GM19395 (cell line): ENCODE results near the gene CD74.

Source experiments
- ATAC-seq: cut with Tn5 transposase; IDR thresholded peaks from one replicate; pipeline ENCODE4 v1.9.1; 2021; ENCODE audit warnings: mild to moderate bottlenecking, moderate library complexity; ENCODE audit not compliant: unreplicated experiment

The CD74 gene

DNA sequence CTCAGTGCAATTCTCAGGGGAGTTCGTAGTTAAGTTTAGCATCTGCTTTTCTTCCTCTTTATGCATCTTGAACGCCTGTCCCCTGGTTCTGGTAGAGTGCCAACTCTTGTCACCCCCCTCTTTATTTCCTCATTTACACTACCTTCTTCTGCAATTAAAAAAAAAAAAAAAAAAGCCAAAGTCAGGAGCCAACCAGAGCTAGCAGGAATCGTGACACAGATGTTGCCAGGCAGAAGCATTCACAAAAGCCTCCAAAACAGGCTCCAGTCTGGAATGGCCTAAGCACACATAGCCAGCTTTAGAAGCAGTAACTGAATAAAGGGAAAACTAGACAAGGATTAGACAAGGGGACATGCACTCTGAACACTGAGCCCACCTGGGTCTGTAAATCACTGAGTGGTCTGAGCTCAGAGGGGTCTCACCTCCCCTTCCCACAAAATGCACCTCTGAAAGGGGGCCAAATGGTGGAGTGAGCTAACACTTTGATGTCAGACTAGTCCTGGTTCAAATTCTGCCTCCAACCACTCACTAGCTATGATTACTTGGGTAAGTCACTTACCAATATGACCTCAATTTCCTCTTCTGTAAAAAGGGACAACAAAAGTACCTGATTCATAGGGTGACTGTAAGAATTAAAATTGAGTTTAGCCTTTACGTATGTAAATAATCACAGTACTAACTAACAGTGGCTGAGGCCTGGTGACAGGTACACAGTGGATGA is 2.0 kb downstream of the CD74 start:
- no peak for ATAC-seq

DNA sequence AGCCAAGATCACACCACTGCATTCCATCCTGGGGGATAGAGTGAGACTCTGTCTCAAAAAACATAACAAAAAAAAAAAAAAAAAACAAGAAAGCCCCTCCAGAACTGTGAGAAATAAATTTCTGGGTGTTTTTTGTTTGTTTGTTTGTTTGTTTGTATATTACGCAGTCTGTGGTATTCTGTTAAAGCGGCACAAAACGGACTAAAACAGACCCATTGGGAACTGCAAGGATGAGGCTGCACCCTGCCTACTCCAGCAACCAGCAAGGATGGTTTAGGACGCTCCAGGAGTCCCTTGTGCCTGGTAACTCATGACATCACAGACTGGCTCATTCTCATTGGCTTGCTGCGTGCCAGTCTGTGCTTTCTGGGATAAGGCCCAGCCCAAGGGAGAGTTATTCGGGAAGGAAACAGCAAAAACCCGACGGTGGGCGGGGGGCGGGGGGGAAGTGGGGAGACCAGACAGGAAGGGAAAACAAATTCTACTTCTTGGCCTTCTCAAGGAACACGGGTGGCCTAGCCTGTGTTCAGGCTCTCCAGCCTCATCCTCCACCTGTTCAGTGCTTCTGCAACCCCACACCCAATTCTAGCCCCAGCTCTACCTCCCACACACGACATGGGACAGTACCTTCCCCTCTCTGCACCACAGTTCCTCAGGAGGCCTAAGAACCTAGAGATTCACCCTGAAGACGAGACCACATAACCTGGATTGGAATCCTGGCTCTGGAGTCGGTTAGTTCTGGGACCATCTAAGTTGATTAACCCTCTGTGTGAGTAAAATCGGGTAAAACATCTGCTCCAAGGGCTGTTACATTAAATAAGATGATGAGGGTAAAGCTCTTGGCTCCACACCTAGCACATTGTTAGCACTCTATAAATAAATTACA is 2.8 kb downstream of the CD74 start:
- ATAC-seq: peak; percentile 30

DNA sequence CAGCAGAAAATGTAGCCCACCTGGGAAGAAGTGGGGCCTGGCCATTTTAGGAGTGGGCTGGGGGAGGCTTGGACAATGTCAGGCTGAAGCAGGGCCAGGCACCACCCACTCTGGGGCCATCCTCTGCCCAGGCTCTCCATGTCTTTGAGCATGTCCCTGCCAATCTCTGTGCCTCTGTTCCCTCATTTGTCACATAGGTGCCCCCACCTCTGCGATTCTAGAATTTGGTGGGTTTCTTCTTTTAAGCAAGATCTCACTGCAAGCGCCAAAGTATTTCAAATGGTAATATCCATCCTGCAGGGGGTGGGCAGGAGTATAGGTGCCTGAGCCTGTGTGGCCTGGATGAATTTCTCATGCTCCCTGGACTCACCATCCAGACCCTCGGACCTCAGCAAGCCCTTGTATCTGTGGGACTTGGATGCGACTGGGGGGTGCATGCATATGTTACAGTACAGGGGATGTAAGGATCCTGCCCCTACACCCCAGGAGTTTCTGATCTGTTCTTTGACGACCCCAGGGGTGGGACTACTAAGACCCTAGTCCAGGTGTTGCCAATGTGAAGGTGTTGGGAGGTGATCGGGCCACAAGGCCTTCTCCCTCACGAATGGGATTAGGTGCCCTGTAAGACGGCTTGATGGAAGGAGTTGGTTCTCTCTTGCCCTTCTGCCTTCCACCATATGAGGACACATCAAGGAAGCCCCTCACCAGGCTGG is 4.3 kb downstream of the CD74 start:
- no peak for ATAC-seq

DNA sequence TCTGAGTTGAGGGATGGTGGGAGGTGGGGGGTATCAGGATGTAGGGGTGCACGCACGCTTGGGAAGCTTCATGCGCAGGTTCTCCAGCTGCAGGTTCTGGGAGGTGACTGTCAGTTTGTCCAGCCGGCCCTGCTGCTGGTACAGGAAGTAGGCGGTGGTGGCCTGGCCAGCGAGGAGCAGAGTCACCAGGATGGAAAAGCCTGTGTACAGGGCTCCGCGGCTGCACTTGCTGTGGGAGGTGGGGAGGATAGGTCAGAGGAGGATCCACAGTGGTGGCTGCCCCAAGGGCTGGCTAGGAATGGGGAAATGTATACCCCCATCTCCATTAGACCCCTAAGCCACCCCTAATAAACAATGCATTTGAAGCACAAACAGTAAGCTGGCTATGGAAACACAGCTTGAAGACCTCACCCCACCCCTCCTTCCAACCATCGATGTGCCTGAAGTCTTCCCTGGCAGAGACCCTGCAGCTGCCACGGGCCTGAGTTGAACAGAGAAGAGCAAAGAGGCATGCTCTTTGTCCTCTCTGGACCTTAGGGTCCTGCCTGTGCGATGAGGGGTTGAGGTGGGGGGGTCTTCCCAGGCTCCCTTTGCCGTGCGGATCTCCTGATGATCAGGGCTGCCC is 5.5 kb downstream of the CD74 start:
- no peak for ATAC-seq

DNA sequence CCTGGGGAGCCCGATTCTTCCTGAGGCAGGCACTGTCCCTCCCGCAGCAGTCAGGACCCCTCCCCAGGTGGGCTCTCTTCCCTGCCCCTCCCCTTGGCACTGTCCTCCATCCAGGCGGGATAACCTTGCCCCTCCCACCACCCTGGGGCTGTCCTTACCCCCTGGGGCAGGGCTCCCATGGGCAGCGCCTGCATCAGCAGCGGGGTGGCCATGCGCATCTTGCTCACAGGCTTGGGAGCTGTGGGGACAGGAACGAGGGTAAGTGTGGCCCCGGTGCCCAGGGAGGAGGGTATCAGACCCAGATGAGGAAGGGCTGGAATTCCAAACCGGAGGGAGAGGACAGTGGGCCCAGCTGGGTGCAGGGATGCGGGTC is 6.0 kb downstream of the CD74 start:
- ATAC-seq: no peak

DNA sequence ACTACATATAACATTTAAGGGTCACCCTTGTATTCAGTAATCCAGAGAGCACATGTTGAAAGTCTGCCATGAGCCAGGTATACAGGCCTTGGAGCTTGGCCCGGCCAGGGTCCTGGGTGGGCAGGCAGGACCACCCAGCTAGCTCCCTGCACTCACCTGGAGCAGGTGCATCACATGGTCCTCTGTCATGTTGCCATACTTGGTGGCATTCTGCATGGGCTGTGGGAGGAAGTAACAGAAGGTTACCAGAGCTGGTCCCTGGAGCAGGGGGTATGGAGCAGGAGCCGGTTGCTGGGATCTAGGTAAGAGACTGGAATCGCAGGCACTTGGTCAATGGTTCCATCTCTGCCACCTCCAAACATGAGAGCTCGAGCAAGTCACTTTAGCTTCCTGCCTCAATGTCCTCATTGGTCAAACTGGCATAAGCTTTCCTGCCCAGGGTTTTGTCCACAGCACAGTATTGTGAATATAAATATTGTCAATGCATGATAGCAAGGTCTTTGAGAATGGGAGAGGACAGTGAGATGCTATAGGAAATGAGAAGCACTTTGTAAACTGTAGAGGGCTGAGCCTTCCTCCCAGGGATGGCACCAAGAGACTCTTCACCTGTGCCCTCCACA is 6.5 kb downstream of the CD74 start:
- no peak for ATAC-seq

DNA sequence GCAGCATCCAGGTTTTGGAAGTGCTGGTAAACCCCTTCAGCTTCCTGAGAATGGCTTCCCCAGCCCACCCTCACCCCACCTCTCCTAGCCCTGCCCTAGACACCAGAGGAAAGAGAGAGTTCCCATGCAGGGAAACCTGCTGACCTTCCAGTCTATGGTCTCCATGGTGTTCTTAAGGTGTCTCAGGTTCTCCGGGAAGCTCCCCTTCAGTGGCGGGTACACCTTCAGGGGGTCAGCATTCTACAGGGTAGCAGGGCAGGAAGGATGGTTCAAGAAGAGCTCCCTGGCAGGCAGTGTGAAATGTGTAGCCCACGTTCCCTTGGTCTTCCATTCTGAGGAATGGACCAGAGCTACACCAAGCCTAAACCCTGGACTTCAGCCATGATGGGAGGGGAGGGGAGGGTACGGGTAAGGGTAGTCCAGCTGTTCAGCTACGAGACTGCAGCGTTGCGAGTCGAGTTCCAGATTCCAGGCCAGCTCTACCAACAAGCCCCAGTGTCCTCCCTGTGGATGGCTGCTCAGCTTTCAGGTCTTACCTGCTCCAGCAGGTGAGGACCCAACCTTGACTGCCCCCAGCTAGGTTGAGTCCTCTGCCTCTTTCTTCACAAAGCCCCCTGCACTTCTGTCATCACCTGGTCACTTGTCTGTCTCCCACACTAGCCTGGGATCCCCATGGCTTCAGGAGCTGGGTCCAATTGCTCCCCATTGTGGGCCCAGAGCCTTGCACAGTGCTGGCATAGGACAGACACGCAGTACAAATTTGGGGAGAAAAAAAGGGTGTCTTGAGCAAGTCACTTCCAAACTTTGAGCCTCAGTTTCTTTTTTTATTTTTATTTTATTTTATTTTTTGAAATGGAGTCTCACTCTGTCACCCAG is 7.5 kb downstream of the CD74 start:
- no peak for ATAC-seq

DNA sequence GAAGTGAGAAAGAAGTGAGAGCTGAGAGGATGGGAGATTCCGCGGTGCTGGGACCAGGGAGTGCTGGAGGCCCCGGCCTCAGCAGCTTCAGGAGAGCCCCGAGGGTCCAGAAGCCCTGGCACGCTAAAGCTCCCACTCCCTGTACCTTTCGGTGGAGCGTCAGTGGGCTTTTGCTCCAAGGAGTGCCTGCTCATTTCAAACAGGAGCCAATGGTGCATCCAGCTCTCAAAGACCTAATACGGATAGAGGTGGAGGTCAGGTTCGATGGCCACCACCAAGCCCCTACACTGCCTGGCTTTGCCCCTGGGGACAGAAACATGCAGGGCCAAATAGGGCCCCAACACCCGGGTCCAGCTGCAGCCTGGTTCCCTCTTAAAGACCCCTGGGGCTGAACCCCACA is 8.2 kb downstream of the CD74 start:
- ATAC-seq: no peak

DNA sequence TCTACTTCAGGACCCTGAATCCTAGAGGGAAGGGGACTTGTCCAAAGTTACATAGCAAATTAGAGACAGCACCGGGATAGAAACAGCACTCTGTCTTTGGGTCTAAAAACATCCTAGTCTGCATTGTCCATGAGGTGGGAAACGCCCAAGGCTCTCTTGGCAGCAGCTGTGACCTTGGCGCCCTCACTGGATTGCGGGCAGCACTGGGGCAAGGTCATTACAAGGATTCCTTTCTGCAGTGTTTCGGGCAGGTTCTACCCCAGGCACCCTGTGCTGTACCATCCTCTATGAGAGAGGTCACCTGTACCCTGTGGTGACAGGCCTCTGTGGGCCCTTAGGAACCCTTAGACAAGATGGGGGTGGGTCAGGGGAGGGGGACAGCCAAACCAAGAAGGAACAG is 8.6 kb downstream of the CD74 start:
- no peak for ATAC-seq

DNA sequence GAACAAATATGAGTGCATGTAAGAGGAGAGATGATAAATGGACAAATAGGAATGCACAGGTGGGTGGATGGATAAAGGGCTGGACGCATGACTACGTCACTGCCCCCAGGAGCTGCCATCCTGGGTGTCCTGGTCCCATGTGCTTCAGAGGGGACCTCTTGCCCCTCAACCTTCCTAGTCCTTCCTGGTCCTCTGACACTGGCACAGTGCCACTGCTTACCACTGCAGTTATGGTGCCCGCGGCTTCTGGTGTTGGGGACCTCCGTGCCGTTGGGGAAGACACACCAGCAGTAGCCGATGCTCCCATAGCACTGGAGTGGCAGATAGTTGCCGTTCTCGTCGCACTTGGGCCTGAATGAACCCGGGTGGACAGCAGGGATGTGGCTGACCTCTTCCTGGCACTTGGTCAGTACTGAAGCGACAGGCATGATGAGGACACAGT is 9.8 kb downstream of the CD74 start:
- no peak for ATAC-seq

DNA sequence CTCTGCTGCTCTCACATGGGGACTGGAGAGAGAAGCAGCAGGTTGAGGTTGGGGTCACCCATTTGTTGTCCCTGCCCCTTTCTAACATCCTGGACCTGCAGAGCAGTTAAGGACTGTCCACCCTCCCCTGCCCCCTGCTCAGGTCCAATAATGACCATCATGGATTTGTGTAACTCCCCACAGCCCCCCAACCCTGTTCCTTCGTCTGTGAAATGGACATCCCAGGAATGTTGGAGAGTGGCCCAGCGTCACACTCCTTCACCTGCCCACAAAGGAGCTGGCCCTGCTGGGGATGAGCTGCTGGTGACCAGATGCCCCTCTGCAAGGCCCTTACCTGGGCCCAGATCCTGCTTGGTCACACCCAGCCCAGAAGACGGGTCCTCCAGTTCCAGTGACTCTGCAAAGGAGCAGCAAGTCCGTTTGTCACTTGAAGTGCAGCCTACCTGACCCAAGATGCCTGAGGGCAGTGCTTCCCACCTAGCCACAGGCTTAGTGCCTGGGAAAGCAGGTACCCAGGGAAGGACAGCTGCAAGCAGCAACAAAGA is 10.4 kb downstream of the CD74 start:
- ATAC-seq: no peak

DNA sequence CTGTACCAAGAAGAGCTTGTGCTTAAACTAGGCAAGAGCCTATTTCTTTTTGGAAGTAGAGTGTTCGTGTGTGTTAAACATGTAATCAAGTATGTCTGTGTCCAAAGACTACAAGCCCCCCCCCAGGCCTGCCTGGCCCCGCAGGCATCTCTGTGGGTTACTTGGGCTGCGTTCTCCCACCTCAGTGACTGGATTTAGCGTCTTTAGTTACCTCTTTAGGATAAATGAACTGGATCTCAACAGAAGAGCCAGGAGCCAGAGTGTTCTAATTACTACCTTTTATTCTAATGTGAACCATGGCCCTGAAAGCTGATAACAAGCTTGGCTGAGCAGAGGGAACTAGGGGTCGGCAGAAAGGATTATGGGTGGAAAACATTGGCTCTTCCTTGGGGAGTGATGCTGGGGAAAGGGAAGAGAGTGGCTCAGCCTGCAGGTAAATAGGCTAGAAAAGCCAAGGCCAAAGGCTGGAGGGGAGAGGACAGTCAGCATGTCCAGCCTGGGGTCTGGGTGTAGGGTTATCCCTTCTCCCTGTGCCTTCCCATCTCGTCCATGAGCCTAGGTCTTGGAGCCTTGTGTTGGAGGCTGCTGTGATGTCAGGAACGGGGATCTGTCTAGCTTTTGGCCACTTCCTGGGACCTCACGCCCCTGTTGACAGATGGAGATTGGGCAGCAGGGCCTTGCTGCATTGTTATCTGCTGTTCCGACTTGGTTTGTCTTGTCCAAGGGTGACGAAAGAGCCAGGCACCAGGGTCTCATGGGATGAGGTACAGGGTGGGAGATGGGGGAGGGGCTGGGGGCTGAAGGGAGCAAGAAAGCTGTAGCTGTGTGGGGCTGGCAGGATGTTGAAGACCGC is 11.1 kb downstream of the CD74 start:
- no peak for ATAC-seq

DNA sequence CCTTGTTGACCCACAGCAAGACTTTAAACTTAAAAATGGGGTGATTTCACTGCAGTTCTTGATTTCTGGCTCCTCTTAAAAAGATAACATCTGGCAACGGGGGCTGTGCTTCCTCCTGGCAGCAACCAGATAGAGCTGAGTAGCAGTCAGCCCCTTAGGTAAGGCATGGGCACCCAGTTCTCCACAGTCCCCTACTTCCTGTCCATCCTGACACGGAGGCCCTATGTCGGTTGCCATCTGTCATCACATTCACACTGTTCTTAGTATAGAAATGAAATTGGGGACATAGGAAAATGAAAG is 11.7 kb downstream of the CD74 start:
- no peak for ATAC-seq

DNA sequence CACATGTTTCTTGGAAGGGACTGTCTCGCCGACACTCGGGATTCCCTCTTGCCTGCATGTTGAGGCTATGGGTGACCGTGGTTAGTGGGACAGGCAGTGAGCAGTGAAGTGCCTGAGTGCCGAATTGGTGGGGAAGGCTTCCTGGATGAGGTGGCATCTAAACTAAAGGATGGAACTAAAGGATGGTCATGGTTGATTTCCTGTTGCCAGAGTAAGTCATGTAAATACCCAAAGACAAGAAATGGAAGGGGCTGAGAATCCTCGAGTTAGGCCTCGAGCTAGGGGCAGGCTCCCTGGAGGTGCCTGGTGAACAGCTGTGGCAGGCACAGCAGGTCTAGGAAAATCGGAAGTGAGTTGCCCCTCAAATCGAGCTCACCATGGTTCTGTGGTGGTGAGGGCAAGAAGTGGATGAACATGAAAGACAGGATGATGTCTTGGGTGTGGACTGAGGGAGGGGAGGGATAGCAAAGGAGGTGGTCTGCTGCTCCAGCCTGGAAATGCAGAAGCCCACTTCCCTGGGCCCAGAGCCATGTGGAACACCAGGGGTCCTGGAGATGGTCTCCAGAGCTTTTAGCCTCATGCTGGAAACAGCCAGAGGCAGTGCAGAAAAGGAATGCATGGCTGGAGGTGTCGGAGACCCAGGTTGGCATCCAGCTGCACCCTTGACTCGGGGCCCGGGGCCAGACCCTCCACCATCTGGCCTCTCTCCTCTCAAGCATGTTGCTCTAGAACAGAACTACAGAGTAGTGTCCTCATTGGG is 12.2 kb downstream of the CD74 start:
- no peak for ATAC-seq

DNA sequence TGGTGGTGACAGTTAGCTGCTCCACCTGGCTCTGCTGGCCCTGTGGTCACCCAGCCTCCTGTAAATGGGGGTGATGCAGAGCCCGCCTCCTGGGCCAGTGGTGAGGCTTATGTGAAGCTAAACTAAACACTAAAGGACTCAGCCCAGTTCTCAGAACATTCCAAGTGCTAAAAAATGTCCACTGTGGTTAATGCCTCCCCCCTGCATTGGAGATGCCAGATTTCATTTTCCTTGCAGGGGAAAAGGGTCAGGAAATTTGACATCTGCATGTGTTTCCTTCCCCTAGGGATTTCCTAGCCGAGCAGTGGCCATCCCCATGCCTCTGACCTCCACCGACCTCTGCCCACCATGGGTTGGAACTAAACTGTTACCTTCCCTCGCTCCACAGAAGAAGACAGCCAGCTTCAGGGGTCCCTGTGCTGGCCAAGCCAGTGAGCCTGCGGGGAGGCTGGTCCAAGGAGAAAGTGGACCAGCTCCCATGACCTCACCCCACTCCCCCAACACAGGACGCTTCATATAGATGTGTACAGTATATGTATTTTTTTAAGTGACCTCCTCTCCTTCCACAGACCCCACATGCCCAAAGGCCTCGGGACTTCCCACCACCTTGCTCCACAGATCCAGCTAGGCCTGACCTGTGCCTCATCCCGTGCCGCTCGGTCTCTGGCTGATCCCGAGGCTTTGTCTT is 13.0 kb downstream of the CD74 start:
- peak; percentile 21 for ATAC-seq

DNA sequence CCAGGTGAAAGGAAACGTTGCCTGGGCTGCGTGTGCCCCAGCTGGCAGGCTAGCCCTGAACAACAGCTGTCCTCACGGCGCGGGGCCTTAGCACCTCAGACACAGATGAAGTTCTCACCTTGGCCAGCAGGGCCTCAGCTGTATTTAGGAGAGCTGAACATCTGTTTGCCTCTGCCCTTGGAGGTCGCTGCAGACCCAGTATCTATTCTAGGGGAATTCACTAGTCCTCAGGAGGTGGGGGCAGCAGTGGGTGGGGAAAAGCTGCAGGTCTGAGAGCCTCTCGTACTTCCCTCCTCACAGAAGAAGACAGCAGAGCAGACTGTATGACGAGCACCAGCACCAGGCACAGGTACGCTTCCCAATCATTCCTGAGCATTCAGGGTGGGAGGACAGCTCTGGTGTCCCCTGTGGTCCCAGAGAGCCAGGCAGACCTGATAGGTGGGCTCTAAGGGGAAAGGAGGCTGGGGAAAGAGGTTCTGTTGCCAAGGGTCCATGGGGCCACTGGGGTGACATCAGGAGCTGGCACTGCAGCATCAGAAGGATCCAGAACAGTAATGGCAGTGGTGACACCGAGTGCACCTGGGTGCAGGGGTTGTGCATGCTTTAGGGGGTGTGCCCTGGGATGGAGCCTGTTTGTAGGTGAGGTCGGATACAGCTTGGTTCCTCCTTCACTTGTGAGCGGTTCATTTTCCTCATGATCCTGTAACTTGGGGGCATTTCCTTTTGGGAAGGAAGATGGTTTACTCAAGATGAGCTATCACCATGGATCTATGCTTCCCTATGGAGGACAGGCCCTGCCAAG is 13.8 kb downstream of the CD74 start:
- peak; percentile 63 for ATAC-seq
